HTR-8/SVneo (cell line): Measurements from ENCODE around the gene HECW1.

Experiments used
- DNase-seq: peaks from one replicate; pipeline ENCODE4 v3.0.0; 2011; ENCODE audit warnings: low spot score, mixed read lengths; ENCODE audit not compliant: insufficient read length
- FAIRE-seq: peaks from 2 replicates; lab custom pipeline; 2011; peaks lifted over from hg19 to GRCh38; lab: Jason Lieb, UNC

The HECW1 gene

GRCh38 chr7:43141091-43141490 lies 28.6 kb downstream of the HECW1 start:
- DNase-seq (no peak), FAIRE-seq (no peak)

GRCh38 chr7:43142703-43143102 lies 30.3 kb downstream of the HECW1 start:
- DNase-seq (no peak), FAIRE-seq (no peak)

- FAIRE-seq = no peak
Observed at GRCh38 chr7:43143918-43144589, 31.6 kb downstream of the HECW1 start.

GRCh38 chr7:43148161-43148731 lies 35.8 kb downstream of the HECW1 start:
- DNase-seq (no peak), FAIRE-seq (no peak)

More at GRCh38 chr7:43143918-43144589, 31.6 kb downstream of the HECW1 start:
- DNase-seq = no peak

- no peak for DNase-seq
- FAIRE-seq = no peak
Observed at GRCh38 chr7:43151076-43151475, 38.6 kb downstream of the HECW1 start.

- no peak for FAIRE-seq
- DNase-seq = no peak
Observed at GRCh38 chr7:43152696-43153095, 40.2 kb downstream of the HECW1 start.

- FAIRE-seq (no peak), DNase-seq (no peak)
Observed at GRCh38 chr7:43155636-43156035, 43.2 kb downstream of the HECW1 start.

GRCh38 chr7:43163885-43164284 lies 51.4 kb downstream of the HECW1 start:
- no peak for FAIRE-seq
- no peak for DNase-seq

GRCh38 chr7:43164757-43165156 lies 52.3 kb downstream of the HECW1 start:
- DNase-seq (peak; percentile 62), FAIRE-seq (peak; percentile 26)

- DNase-seq = no peak
- no peak for FAIRE-seq
Observed at GRCh38 chr7:43166686-43167085, 54.2 kb downstream of the HECW1 start.

GRCh38 chr7:43169076-43169475 lies 56.6 kb downstream of the HECW1 start:
- no peak for DNase-seq
- no peak for FAIRE-seq

GRCh38 chr7:43170571-43170970 lies 58.1 kb downstream of the HECW1 start:
- DNase-seq (no peak), FAIRE-seq (no peak)

- no peak for FAIRE-seq
- no peak for DNase-seq
Observed at GRCh38 chr7:43175570-43176200, 63.2 kb downstream of the HECW1 start.

- DNase-seq = no peak
- FAIRE-seq = no peak
Observed at GRCh38 chr7:43179393-43179792, 66.9 kb downstream of the HECW1 start.

GRCh38 chr7:43192806-43193460 lies 80.5 kb downstream of the HECW1 start:
- FAIRE-seq (no peak), DNase-seq (no peak)

- DNase-seq (no peak), FAIRE-seq (no peak)
Observed at GRCh38 chr7:43193893-43194292, 81.4 kb downstream of the HECW1 start.

GRCh38 chr7:43195256-43195655 lies 82.8 kb downstream of the HECW1 start:
- FAIRE-seq (no peak), DNase-seq (no peak)

GRCh38 chr7:43195768-43196167 lies 83.3 kb downstream of the HECW1 start:
- no peak for DNase-seq
- no peak for FAIRE-seq

- FAIRE-seq = no peak
- DNase-seq = no peak
Observed at GRCh38 chr7:43196379-43196778, 83.9 kb downstream of the HECW1 start.

GRCh38 chr7:43198016-43198415 lies 85.6 kb downstream of the HECW1 start:
- FAIRE-seq (no peak), DNase-seq (no peak)

GRCh38 chr7:43198599-43199090 lies 86.2 kb downstream of the HECW1 start:
- FAIRE-seq = peak; percentile 94
- no peak for DNase-seq
